Measurements from ENCODE around the gene RABGAP1L.
"Not testable (repeated sequence)": the region's sequence is repeated elsewhere in the genome, so short reads cannot be mapped to it uniquely, and the experiment has no call there.

Gene RABGAP1L

DNA sequence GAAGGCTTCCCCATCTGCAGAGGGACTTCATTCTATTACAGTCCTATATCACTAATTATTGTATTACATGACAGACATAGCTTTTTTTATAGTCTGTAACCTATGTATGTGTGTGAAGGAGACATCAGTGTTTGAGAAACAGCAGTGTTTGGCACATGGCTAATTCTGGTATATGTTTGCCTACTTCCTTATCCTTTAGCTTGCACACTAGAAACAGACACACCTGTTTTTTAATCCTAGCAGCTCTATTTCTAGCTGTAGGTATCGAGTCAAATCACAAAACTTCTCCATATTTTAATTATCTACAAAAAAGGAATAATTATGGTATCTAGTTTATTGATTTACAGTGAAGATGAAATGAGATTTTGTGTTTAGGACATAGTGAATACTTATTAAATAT, 711.0 kb downstream of the RABGAP1L start:
- no peak for DNase-seq (ENCODE audit: low read depth in 3 of 3)

- no peak for DNase-seq (ENCODE audit: low read depth in 3 of 3)
These were observed 712.6 kb downstream of the RABGAP1L start for GRCh38 chr1:174871886-174872285.

DNA sequence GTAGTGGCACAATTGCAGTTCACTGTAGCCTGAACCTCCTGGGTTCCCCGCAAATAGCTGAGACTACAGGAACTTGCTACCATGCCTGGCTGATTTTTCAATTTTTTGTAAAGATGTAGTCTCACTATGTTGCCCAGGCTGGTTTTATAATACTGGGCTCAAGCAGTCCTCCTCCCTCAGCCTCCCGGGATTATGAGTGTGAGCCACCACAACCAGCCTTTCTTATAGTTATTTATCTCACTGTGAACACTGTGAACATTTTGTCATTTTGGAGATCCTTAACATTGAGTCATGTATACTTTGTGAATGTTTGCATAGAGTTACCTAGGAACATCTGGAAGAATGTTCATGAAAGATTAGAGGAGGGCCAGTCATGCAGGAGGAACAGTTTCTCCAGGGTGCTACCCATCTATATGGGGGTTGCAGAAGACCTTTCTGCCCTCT, 713.3 kb downstream of the RABGAP1L start:
- DNase-seq (ENCODE audit: low read depth in 3 of 3): no peak

- DNase-seq (ENCODE audit: low read depth in 3 of 3): no peak
These were observed 715.2 kb downstream of the RABGAP1L start for GRCh38 chr1:174874331-174875053.

DNA sequence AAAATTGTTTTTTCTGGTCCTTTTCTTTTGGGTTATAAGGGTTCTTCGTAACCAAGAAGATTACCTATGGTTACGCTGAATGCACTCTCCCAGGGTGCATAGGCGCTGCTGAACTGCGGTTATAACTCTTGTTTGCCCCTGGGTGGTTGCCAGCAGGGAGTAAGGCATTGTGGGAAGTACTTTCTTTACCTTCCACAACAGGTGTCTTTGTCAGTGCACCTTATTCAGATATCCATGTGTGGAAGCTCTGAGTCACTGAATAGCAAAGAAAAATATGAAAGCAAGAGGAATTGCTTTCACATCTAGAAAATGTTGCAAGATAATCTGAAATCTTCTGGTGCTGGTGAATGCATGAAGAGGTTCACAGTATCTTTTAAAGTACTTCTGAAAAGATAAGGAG, 716.0 kb downstream of the RABGAP1L start:
- no peak for DNase-seq (ENCODE audit: low read depth in 3 of 3)

DNA sequence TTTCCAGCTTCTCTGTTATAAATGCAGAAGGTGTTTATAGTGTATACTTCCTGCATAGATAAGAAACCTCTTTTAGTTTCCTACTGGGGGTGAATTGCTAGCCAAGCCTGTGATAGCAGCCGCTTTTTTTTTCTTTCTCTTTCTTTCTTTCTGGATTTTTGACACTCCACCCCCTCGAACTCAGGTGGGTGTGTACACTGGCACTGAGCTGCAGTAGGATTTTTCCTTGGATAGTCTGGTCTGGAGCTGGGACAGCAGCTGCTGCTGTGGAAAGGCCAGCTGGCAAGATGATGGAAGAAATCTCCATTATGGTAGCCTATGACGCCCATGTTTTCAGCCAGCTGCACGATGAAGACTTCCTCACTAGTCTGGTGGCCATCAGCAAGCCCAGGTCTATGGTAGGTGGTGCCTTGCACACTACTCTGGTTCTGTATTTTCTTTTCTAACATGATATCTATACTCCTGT, 717.9 kb downstream of the RABGAP1L start:
- no peak for DNase-seq (ENCODE audit: low read depth in 3 of 3)

DNA sequence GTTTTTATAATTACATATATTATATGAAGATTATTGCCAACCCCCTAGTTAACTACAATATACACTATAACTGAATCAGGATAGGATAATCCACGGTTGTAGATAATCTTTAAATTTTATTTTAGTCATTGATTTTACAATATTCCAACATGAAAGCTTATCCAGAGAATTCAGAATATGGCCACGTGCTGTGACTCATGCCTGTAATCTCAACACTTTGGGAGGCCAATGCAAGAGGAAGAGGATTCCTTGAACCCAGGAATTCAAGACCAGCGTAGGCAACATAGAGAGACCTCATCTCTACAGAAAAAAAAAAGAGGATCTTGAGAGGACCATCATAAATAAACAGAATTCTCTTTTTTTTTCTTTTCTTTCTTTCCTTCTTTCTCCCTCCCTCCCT, 720.9 kb downstream of the RABGAP1L start:
- DNase-seq (ENCODE audit: low read depth in 3 of 3): no peak

- no peak for DNase-seq (ENCODE audit: low read depth in 3 of 3)
These were observed 724.1 kb downstream of the RABGAP1L start for GRCh38 chr1:174883409-174883808.

GRCh38 chr1:174884038-174884437, 724.7 kb downstream of the RABGAP1L start:
- no peak for DNase-seq (ENCODE audit: low read depth in 3 of 3)

DNA sequence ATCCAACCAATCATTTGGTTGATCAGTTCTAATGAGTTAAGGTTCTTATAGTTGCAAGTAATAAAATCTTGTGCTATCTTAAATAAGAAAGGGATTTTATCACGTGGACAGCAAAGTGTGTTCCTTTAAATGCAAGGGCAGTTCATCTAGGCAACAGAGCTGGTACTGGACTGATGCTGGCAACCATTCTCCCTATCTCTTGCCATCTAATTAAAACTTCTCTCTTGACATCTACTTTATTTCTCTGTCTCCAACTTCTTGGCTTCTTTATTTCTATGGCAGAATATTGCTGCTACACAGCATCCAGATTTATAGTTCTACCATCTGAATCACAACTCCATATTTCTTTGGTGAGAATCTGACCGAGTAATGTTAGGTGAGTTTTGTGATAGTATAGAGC, 725.2 kb downstream of the RABGAP1L start:
- no peak for DNase-seq (ENCODE audit: low read depth in 3 of 3)

DNA sequence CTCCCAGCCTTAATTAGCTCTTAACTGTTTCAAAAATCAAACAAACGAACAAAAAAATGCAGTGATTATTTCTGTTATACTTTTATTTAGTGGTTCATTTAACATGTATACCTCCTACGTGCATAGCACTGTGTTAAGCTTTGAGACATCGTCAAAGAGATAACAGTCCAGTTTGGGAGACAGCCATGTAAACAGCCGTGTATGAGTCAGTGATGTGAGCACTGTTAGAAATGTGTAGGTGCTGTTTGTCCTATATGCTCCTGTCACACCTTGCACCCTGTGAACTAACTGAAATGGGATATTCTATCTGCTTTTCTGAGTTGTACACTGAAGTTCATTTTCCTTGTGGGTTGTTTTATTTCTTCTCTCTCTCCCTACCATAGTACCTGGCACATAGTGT, 730.7 kb downstream of the RABGAP1L start:
- DNase-seq (ENCODE audit: low read depth in 3 of 3): no peak

GRCh38 chr1:174892016-174892415, 732.7 kb downstream of the RABGAP1L start:
- no peak for DNase-seq (ENCODE audit: low read depth in 3 of 3)

- no peak for DNase-seq (ENCODE audit: low read depth in 3 of 3)
These were observed 734.9 kb downstream of the RABGAP1L start for GRCh38 chr1:174894117-174894762.

DNA sequence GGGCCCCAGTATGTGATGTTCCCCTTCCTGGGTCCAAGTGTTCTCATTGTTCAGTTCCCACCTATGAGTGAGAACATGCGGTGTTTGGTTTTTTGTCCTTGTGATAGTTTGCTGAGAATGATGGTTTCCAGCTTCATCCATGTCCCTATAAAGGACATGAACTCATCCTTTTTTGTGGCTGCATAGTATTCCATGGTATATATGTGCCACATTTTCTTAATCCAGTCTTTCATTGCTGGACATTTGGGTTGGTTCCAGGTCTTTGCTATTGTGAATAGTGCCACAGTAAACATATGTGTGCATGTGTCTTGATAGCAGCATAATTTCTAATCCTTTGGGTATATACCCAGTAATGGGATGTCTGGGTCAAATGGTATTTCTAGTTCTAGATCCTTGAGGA, 736.3 kb downstream of the RABGAP1L start:
- not testable (repeated sequence) for DNase-seq (ENCODE audit: low read depth in 3 of 3)

GRCh38 chr1:174898102-174898797, 738.9 kb downstream of the RABGAP1L start:
- DNase-seq (ENCODE audit: low read depth in 3 of 3): no peak

DNA sequence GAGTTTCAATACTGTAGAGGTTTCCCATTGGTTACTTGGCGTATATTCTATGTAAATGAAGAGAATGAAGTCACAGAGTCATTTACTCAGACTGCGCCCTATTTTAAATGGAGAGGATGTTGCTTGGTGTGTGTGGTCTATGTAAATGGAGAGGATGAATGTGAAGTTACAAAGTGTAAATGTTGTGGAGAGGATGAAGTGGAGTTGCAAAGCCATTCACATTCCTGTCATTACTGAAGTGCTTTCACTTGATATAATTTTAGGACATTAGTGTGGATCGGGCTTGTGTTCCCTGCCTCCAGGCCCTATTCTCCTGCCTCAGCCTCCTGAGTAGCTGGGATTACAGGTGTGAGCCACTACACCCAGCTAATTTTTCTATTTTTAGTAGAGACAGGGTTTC, 741.0 kb downstream of the RABGAP1L start:
- no peak for DNase-seq (ENCODE audit: low read depth in 3 of 3)

- no peak for DNase-seq (ENCODE audit: low read depth in 3 of 3)
These were observed 743.3 kb downstream of the RABGAP1L start for GRCh38 chr1:174902531-174903099.

DNA sequence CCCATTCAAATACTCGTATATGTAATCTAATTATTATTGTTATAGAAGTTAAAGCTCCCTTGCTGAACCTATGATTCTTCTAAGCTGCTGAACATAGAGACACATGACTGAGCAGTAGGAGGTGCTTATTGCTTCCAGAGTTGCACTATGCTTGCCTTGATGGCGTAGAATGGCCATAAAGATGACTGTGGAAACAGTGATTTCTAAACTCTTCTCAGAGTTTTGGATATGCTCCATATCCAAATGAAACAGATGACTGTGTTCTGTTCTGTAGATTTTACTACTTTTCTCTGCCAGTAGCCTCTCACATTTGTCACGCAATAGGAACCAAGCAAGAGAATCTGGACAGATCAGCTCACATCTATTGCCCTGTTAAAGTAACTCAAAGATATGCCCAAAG, 752.3 kb downstream of the RABGAP1L start:
- DNase-seq (ENCODE audit: low read depth in 3 of 3): no peak

- peak; percentile 4 to 19 (median 12) for DNase-seq (ENCODE audit: low read depth in 3 of 3)
These were observed 752.9 kb downstream of the RABGAP1L start for GRCh38 chr1:174912264-174912663.

DNA sequence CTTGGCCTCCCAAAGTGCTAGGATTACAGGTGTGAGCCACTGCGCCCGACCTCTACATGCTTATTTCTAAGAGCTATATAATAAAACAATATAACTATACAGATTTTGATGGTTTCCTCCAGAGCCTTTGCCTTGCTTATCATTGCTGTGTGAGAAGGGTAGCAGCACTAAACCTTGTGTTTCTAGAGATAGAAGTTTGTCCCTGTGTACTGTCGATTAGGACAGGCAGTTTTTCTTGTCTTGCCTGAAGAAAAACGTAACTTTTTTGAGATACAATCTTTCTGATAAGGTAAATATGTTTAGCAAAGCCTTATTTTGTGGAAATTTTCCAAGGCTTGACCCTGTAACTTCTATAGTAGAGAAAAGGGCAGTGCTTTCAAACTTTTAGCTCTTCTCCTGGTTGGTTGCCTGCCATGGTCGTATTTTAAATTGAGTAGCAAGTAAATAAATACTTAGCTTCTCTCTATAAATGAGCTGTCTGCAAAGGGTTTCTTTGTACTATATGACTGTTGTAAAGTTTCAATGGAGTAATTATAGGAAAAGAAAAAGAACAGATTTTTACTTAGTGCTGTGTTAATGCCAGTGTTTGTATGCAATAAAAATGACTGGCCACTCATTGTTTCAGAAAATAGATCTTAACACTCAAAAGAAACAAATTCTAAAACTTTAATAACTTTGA, 754.0 kb downstream of the RABGAP1L start:
- DNase-seq (ENCODE audit: low read depth in 3 of 3): no peak

GRCh38 chr1:174914991-174915390, 755.7 kb downstream of the RABGAP1L start:
- no peak for DNase-seq (ENCODE audit: low read depth in 3 of 3)

- no peak for DNase-seq (ENCODE audit: low read depth in 3 of 3)
These were observed 757.5 kb downstream of the RABGAP1L start for GRCh38 chr1:174916846-174917245.
